GM13977 (cell line): ENCODE data around the gene WNT10A.

Experiments used
- DNase-seq: peaks from one replicate; pipeline ENCODE4 v3.0.0; 2012; ENCODE audit warnings: low spot score
- CTCF ChIP-seq: IDR thresholded peaks from 2 replicates; pipeline ENCODE4 v1.5.1; 2012; ENCODE audit warnings: mild to moderate bottlenecking, control low read depth; ENCODE audit not compliant: insufficient read depth; ENCODE audit errors: extremely low read depth, missing control alignments
- in situ Hi-C: fragments of 300-500 bp; cut with MboI; formaldehyde crosslinking; loops from one replicate; pipeline ENCODE4 v1.12.0; 2022; ENCODE audit warnings: low sequenced_read_pairs, low pct_unique_long_range_greater_than_20kb, mixed read lengths, inconsistent platforms; ENCODE audit not compliant: unreplicated experiment

WNT10A gene

GRCh38 chr2:218880859-218881594 is 375 bp downstream of the WNT10A start:
- no peak for TF ChIP-seq CTCF
- DNase-seq, result no peak
- in situ Hi-C loops, result no loop called here

DNA sequence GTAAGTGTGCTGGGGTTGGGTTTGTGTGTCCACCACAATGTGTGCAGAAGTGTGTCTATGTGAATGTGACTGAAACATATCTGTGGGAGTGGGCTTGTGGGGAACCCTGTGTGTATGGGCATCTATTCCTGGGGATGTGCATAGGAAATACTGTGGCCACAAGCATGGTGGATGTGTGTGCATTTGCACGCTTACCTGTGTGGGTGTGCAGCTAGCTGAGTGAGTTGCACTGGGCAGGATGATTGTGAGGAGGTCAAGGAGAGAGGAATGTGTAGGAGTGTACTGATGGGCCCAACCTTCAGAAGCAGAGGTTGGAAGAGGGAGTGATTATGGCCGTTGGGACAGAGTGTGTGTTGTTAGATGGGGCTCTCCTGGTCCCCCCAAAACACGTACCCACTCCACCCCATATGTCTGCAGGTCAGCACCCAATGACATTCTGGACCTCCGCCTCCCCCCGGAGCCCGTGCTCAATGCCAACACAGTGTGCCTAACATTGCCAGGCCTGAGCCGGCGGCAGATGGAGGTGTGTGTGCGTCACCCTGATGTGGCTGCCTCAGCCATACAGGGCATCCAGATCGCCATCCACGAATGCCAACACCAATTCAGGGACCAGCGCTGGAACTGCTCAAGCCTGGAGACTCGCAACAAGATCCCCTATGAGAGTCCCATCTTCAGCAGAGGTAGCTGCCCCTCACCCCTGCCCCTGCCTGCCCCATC is 1.2 kb downstream of the WNT10A start:
- TF ChIP-seq CTCF, result no peak
- in situ Hi-C loops, result no loop called here
- no peak for DNase-seq

DNA sequence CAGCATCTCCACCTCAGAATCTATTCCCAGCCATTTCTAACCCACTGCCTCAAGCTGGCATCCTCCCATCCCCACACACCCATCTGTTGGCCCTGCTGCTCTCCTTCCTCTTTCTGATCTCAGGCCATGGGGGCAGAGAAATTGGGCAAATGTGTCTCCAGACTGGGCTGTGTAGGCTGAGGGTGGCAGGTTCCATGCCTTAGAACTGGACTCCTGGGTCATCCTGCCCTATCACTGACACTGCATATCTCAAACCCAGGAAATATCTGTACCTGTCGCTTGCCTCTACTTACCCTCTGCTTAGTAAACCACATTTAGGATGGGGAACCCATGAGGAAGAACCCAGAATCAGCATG is 1.8 kb downstream of the WNT10A start:
- DNase-seq, result no peak
- TF ChIP-seq CTCF, result no peak
- in situ Hi-C loops, result no loop called here

DNA sequence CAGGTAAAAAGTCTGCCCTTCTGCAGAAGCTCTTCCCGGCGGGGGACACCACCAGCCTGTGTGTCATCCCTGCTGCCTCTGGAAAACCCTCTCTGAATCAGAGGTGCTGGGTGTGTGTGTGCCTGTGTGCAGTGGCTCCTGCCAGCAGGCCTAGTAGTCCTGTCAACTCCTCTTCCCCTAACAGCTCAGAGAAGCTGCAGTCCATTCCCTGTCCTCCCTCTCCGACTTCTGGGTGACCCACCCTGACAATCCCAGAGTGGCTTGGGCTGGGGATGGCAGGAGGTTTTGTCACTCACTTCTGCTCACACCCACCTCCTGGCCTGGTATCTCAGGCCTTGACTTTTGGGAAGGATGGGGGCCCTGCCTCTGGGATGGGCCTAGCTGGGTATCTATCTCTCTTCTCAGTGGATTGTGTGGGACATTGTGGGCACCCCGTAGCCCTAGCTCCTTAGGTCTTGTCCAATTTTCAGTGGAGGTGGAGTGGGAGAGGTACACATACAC is 2.3 kb downstream of the WNT10A start:
- in situ Hi-C loops, result no loop called here
- TF ChIP-seq CTCF, result no peak
- DNase-seq, result no peak

DNA sequence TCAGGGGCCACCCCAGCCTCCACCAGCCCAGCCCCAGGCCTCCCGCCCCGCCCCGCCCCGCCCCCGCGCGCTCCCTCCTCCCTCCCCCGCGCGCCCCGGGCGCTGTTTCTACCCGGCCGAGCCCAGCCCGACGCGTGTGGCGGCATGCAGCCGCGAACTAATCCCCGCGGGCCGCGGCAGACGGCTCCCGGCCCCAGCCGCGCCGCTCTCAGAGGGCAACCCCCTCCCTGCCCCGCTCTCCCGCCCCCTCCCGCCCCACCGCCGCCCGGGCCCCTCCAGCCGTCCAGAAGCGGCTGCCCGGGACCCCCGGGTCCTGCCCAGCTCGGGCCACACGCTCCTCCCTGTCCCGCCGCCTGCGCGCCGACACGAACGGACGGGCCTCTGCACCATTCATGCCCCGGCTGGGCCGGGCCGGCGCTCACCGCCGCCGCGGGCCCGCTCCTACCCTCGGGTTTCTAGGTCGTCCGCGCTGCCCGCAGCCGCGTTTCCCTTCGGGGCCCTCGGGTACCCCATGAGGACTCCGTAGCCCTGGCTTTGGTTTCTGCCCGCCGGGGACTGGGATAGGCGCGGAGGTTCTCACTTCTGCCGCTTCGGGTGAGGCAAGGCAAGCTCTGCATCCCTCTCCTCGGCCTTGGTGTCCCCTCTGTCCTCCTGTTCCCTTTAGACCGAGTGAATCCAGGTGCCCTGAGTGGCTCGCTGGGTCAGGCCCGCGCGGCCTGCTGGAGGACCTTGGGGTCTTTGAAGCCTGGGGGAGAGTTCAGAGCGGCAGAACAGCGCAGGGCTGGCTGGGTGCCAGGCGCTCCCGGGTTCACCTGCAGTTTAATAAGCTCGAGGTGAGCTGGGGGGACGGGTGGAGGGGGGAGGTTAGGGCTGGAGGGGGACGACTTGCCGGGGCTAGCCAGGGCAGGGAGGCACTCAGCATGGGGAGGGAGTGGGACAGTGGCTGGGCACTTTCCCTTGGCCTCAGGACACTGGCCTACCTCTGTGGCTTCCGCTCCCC is 3.1 kb downstream of the WNT10A start:
- peak; percentile 81 for DNase-seq
- TF ChIP-seq CTCF, result no peak

GRCh38 chr2:218884519-218884918 is 3.9 kb downstream of the WNT10A start:
- in situ Hi-C loops, result no loop called here
- DNase-seq, result no peak
- no peak for TF ChIP-seq CTCF

More for the DNA sequence above, 3.1 kb downstream of the WNT10A start:
- in situ Hi-C loops, result no loop called here
